HCT116 (cell line): Measurements from ENCODE around the gene NEDD4L. TPM values are rescaled to one million over a fixed set of nuclear protein-coding genes. Genes with fewer than 3 reads are reported as not detected.

ENCODE experiments used
- ATAC-seq: fragments of 200-7000 bp; cut with Tn5 transposase; 2 replicates; pipeline ENCODE4 v1.9.1; 2020; ENCODE audit warnings: mild to moderate bottlenecking, moderate library complexity
- BruUV-seq: library from RNA; stranded (reverse); fragments of 400-500 nt; replicated peaks from 2 replicates; lab custom pipeline; 2021; lab: Mats Ljungman, UMichigan
- CTCF ChIA-PET: fragments of 300-600 bp; sonication (Branson Sonifier 250); formaldehyde crosslinking; loops from one replicate; lab custom pipeline; 2021; ENCODE audit warnings: antibody characterized with exemption; lab: Charles Lee
- POLR2A ChIA-PET: fragments of 300-600, 350-600 bp; sonication (Branson Sonifier 250); formaldehyde crosslinking; loops from one replicate; lab custom pipeline; 2021; ENCODE audit warnings: antibody characterized with exemption; lab: Charles Lee
- RAD21 ChIA-PET, 2 experiments: fragments of 300-600 bp; sonication (Branson Sonifier 250); formaldehyde crosslinking; loops; one replicate each; lab custom pipeline; 2023; ENCODE audit warnings: low total read pairs in 2 of 2; ENCODE audit not compliant: uncharacterized antibody in 2 of 2, unreplicated experiment in 2 of 2, low non-redundant PET in 1 of 2; lab: Charles Lee
- DNase-seq: peaks from one replicate; pipeline ENCODE4 v3.0.0-alpha.2; 2010; ENCODE audit warnings: low read depth, low spot score
- H2AFZ ChIP-seq: fragments of 200-600 bp; shearing (Covaris generic), sonication (generic); 2 replicates; pipeline ENCODE4 v1.6.1; 2017; ENCODE audit warnings: low read depth, mixed run types, mixed read lengths, antibody characterized with exemption, low read length; ENCODE audit not compliant: poor library complexity, severe bottlenecking
- H3K27ac ChIP-seq: 2 replicates; pipeline ENCODE4 v1.5.1; 2012; ENCODE audit warnings: low read depth, low read length
- H3K27me3 ChIP-seq: fragments of 200-600 bp; sonication (generic); 2 replicates; pipeline ENCODE4 v1.6.1; 2016; ENCODE audit warnings: mixed run types, low read length, mixed read lengths; ENCODE audit not compliant: insufficient read depth
- H3K36me3 ChIP-seq, 2 experiments: fragments of 200-500 bp in 1 of 2; fragments of 200-600 bp in 1 of 2; sonication (Bioruptor generic) in 1 of 2; sonication (generic) in 1 of 2; 2 replicates each; pipeline versions ENCODE4 v1.5.1 to v1.6.1; 2014 to 2016; ENCODE audit warnings: low read length in 2 of 2, inconsistent platforms in 1 of 2, mixed read lengths in 1 of 2, mixed run types in 1 of 2; ENCODE audit not compliant: insufficient read depth in 2 of 2, control insufficient read depth in 1 of 2
- H3K4me1 ChIP-seq, 2 experiments: fragments of 200-600 bp in 1 of 2; sonication (generic) in 1 of 2; 2 replicates each; pipeline versions ENCODE4 v1.5.1 to v1.6.1; 2012 to 2017; ENCODE audit warnings: low read length in 2 of 2, inconsistent platforms in 1 of 2, mild to moderate bottlenecking in 1 of 2, mixed read lengths in 1 of 2, mixed run types in 1 of 2, moderate library complexity in 1 of 2; ENCODE audit not compliant: insufficient read depth in 2 of 2, control insufficient read depth in 1 of 2
- H3K4me2 ChIP-seq: fragments of 200-600 bp; sonication (generic); 2 replicates; pipeline ENCODE4 v1.6.1; 2017; ENCODE audit warnings: mixed run types, low read length, mixed read lengths
- H3K4me3 ChIP-seq, 2 experiments: fragments of 200-600 bp in 1 of 2; sonication (generic) in 1 of 2; replicated peaks in 1 of 2; 2 replicates each; pipeline ENCODE4 v1.5.1; 2011 to 2016; ENCODE audit warnings: low read length in 2 of 2, control low read depth in 1 of 2, low read depth in 1 of 2, mild to moderate bottlenecking in 1 of 2, mixed read lengths in 1 of 2, mixed run types in 1 of 2
- H3K79me2 ChIP-seq: fragments of 200-600 bp; sonication (generic); 2 replicates; pipeline ENCODE4 v1.6.1; 2017; ENCODE audit warnings: mild to moderate bottlenecking, mixed run types, low read length, moderate library complexity, mixed read lengths; ENCODE audit not compliant: insufficient read depth
- H3K9ac ChIP-seq: fragments of 200-600 bp; sonication (generic); 2 replicates; pipeline ENCODE4 v1.6.1; 2016; ENCODE audit warnings: low read length, mixed read lengths
- H3K9me2 ChIP-seq: fragments of 200-600 bp; sonication (generic), shearing (Covaris generic); 2 replicates; pipeline ENCODE4 v1.6.1; 2017; ENCODE audit warnings: mixed run types, mild to moderate bottlenecking, moderate library complexity; ENCODE audit not compliant: insufficient read depth
- H3K9me3 ChIP-seq, 2 experiments: fragments of 200-500 bp in 1 of 2; fragments of 200-600 bp in 1 of 2; sonication (Bioruptor generic) in 1 of 2; sonication (generic) in 1 of 2; 2 replicates each; pipeline ENCODE4 v1.6.1; 2014 to 2017; ENCODE audit warnings: low read length in 2 of 2, mixed read lengths in 2 of 2, inconsistent platforms in 1 of 2, low read depth in 1 of 2, mild to moderate bottlenecking in 1 of 2, mixed run types in 1 of 2, moderate library complexity in 1 of 2; ENCODE audit not compliant: control insufficient read depth in 1 of 2, insufficient read depth in 1 of 2
- H4K20me1 ChIP-seq: fragments of 200-600 bp; sonication (generic), shearing (Covaris generic); 2 replicates; pipeline ENCODE4 v1.6.1; 2017; ENCODE audit warnings: mixed run types, mild to moderate bottlenecking, moderate library complexity; ENCODE audit not compliant: insufficient read depth
- ATF3 ChIP-seq: IDR thresholded peaks from 2 replicates; pipeline ENCODE4 v1.6.1; 2012
- POLR2AphosphoS5 ChIP-seq: IDR thresholded peaks from 2 replicates; pipeline ENCODE4 v1.6.1; 2011; ENCODE audit warnings: mild to moderate bottlenecking, low read depth, low read length, moderate library complexity
- REST ChIP-seq: IDR thresholded peaks from 2 replicates; pipeline ENCODE4 v1.6.1; 2012; ENCODE audit warnings: low read depth
- ZNF274 ChIP-seq: fragments of 200-500 bp; sonication (Bioruptor generic); IDR thresholded peaks from 2 replicates; pipeline ENCODE4 v1.6.1; 2014; ENCODE audit warnings: mild to moderate bottlenecking, low read depth, low read length, inconsistent platforms
- intact Hi-C: fragments of 100-400 bp; cut with micrococcal nuclease; formaldehyde crosslinking; loops from 2 replicates; pipeline ENCODE4 v1.10.0; 2022
- total RNA-seq: library from RNA; stranded (reverse); gene quantifications from one replicate; pipeline ENCODE4 v1.2.1, GENCODE V29; 2021; ENCODE audit not compliant: unreplicated experiment
- TF ChIP-seq, protein P1 (sequence below): IDR thresholded peaks from 2 replicates; pipeline ENCODE4 v1.6.1; 2011; ENCODE audit warnings: mild to moderate bottlenecking, low read length, moderate library complexity; ENCODE audit not compliant: insufficient replicate concordance; ENCODE audit errors: extremely low read depth

Gene NEDD4L
- total RNA-seq, 1 experiment from 2014 or later, result 41.5 TPM

DNA sequence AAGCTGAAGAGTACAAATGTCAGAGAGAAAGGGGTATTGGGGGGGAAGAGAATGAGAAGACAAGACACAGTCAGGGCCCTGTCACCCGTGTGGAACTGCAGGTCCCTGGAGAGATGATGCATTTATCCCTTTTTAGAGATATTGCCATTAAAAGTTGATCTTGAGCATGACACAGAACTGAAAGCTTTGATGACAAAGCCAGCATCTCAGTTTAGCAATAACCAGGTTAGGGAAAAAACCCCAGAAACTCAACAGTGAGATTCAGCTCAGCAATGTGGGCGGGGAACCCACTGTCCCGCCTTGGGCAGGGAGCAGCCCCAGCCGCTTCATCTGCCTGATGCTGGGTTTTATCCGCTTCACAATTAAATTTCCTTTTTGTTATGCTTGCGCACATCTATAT lies 181.1 kb downstream of the NEDD4L start:
- Histone ChIP-seq H3K4me2 (no peak overlapping the region), H3K4me1 (peaks cover 48 to 54% of the 10 kb centered on the region in 2 experiments)
- intact Hi-C loops, result no loop called here
- TF ChIP-seq REST (no peak), ATF3 (no peak), ZNF274 (no peak), POLR2AphosphoS5 (no peak)
- TF ChIP-seq, protein P1, sequence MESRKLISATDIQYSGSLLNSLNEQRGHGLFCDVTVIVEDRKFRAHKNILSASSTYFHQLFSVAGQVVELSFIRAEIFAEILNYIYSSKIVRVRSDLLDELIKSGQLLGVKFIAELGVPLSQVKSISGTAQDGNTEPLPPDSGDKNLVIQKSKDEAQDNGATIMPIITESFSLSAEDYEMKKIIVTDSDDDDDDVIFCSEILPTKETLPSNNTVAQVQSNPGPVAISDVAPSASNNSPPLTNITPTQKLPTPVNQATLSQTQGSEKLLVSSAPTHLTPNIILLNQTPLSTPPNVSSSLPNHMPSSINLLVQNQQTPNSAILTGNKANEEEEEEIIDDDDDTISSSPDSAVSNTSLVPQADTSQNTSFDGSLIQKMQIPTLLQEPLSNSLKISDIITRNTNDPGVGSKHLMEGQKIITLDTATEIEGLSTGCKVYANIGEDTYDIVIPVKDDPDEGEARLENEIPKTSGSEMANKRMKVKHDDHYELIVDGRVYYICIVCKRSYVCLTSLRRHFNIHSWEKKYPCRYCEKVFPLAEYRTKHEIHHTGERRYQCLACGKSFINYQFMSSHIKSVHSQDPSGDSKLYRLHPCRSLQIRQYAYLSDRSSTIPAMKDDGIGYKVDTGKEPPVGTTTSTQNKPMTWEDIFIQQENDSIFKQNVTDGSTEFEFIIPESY, result no peak
- TF ChIP-seq, all 23 proteins: peak for 0
- ChIA-PET CTCF (interaction anchor here (0.8 to 1.5 kb wide), 2 partner anchors 31 to 103 kb away, joined by 3 read pairs; no protein-coding TSS in a partner anchor), RAD21 (no interaction called here), POLR2A (no interaction called here)
- Histone ChIP-seq H3K9ac (no peak overlapping the region), H3K4me3 (no peak overlapping the region), H2AFZ (no peak overlapping the region), H4K20me1 (no peaks in the 10 kb centered on the region), H3K27ac (no peak overlapping the region; the same call in 1 of the 2 replicates), H3K9me3 (no peaks in the 10 kb centered on the region), H3K9me2 (no peaks in the 10 kb centered on the region), H3K79me2 (peaks cover 22% of the 10 kb centered on the region), H3K27me3 (no peaks in the 10 kb centered on the region), H3K36me3 (no peaks in the 10 kb centered on the region)
- no peak for DNase-seq
- no TSS peak for BruUV-seq
- ATAC-seq, result no peak
